ENCODE data around the gene CTXND1. TPM values are rescaled to one million over a fixed set of nuclear protein-coding genes. Genes with fewer than 3 reads are reported as not detected.

Gene CTXND1
- total and polyA plus RNA-seq, 2 of the 4 experiments (the other 2 are of a cell fraction), result not detected

GRCh38 chr15:80183306-80183705 lies 68.7 kb downstream of the CTXND1 start:
- Histone ChIP-seq H3K4ac (ENCODE audit: low read depth, low read length) (peak overlapping the region; percentile 8), H2BK20ac (ENCODE audit: low read depth, low read length) (peak overlapping the region; percentile 10; the same call in 1 of the 2 replicates), H3K56ac (ENCODE audit: extremely low read depth, insufficient read depth, low read length) (no peak overlapping the region), H2AFZ (replicated peaks; ENCODE audit: low read length, poor library complexity) (no peak overlapping the region), H3K4me3 (ENCODE audit: insufficient read depth, low read depth, low read length) (no peak overlapping the region), H2AK5ac (ENCODE audit: low read depth, low read length) (0 out of 2 replicates have a peak overlapping the region, but pooled peaks have one; percentile 17), H4K5ac (ENCODE audit: low read depth, low read length) (no peak overlapping the region), H3K4me1 (ENCODE audit: control insufficient read depth, insufficient read depth, low read length) (peaks cover 13% of the 10 kb centered on the region), H3K18ac (ENCODE audit: low read depth, low read length) (no peak overlapping the region), H3K23ac (ENCODE audit: low read depth, low read length) (no peak overlapping the region), H2BK120ac (ENCODE audit: low read depth, low read length) (no peak overlapping the region), H3K9me1 (ENCODE audit: insufficient read depth, low read length) (peaks cover 36% of the 10 kb centered on the region), H4K91ac (ENCODE audit: insufficient read depth, low read depth, low read length) (no peak overlapping the region), H3K4me2 (ENCODE audit: low read depth, low read length) (no peak overlapping the region), H2BK15ac (ENCODE audit: low read depth, low read length) (no peak overlapping the region), H3K27me3 (ENCODE audit: control insufficient read depth, insufficient read depth, low read length) (no peaks in the 10 kb centered on the region), H3K9ac (ENCODE audit: low read depth, low read length) (no peak overlapping the region), H2BK5ac (ENCODE audit: low read depth, low read length, poor library complexity, severe bottlenecking) (no peak overlapping the region), H3K79me1 (ENCODE audit: low read depth in 1 of 2, low read length in 2 of 2) (peaks cover 3 to 7% of the 10 kb centered on the region in 2 experiments), H2AK9ac (replicated peaks; ENCODE audit: low read depth, low read length, poor library complexity) (no peak overlapping the region), H3K36me3 (ENCODE audit: control insufficient read depth, insufficient read depth, low read length) (peaks cover 42% of the 10 kb centered on the region), H4K8ac (ENCODE audit: low read depth in 2 of 2, low read length in 2 of 2) (no peak overlapping the region), H3K9me3 (ENCODE audit: control insufficient read depth, insufficient read depth, low read length) (no peaks in the 10 kb centered on the region), H3K27ac (ENCODE audit: insufficient read depth, low read length) (no peak overlapping the region), H4K20me1 (ENCODE audit: insufficient read depth, low read length) (no peaks in the 10 kb centered on the region), H3K14ac (replicated peaks; ENCODE audit: low read depth, low read length) (no peak overlapping the region)
- ChIA-PET CTCF (no interaction called here), POLR2A (ENCODE audit: unreplicated experiment) (no interaction called here)
- TF ChIP-seq CTCF (conservative IDR thresholded peaks at IDR 0.05; ENCODE audit: low read depth, low read length) (no peak), MAZ (IDR thresholded peaks at IDR 0.05; ENCODE audit: borderline replicate concordance, low read depth, low read length) (no peak), RAD21 (IDR thresholded peaks at IDR 0.05; ENCODE audit: low read length) (no peak), ELK1 (IDR thresholded peaks at IDR 0.05; ENCODE audit: borderline replicate concordance, low read depth, low read length) (no peak), MXI1 (IDR thresholded peaks at IDR 0.05; ENCODE audit: borderline replicate concordance, low read depth, low read length) (no peak), SMC3 (IDR thresholded peaks at IDR 0.05; ENCODE audit: low read depth, low read length) (no peak), POLR2A (IDR thresholded peaks at IDR 0.05; ENCODE audit: low read depth, low read length) (no peak), CHD1 (IDR thresholded peaks at IDR 0.05; ENCODE audit: low read depth, low read length) (no peak), NFE2L2 (IDR thresholded peaks at IDR 0.05; ENCODE audit: low read depth, low read length) (no peak), FOS (IDR thresholded peaks at IDR 0.05; ENCODE audit: low read depth, low read length) (no peak), MAFK (IDR thresholded peaks at IDR 0.05; ENCODE audit: low read depth, low read length) (no peak), RFX5 (IDR thresholded peaks at IDR 0.05; ENCODE audit: low read depth, low read length) (no peak), RCOR1 (IDR thresholded peaks at IDR 0.05; ENCODE audit: insufficient replicate concordance, low read length) (no peak), CEBPB (IDR thresholded peaks at IDR 0.05; ENCODE audit: low read depth, low read length) (no peak), BHLHE40 (IDR thresholded peaks at IDR 0.05; ENCODE audit: low read depth, low read length) (no peak)
- TF ChIP-seq, protein P1, sequence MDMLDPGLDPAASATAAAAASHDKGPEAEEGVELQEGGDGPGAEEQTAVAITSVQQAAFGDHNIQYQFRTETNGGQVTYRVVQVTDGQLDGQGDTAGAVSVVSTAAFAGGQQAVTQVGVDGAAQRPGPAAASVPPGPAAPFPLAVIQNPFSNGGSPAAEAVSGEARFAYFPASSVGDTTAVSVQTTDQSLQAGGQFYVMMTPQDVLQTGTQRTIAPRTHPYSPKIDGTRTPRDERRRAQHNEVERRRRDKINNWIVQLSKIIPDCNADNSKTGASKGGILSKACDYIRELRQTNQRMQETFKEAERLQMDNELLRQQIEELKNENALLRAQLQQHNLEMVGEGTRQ (IDR thresholded peaks at IDR 0.05; ENCODE audit: low read depth, low read length), result no peak
- intact Hi-C loops (cut with micrococcal nuclease), result loop anchor here (2.0 kb wide), 1 partner anchor 595 kb away; the partner anchor contains the start of gene CEMIP
- ATAC-seq (ENCODE audit: low read depth) (no peak), DNase-seq (no peak)
- no TSS peak for BruUV-seq (replicated peaks)
- in situ Hi-C loops (cut with MboI; ENCODE audit: low sequenced_read_pairs), result no loop called here
- WGBS, 2 experiments (ENCODE audit: extremely low coverage in 2 of 2, insufficient read length in 1 of 2), result 94% methylated on average over 5 of the region's 10 CpGs; no CpG with 5 or more reads in 1 of the 2 experiments
- dilution Hi-C loops (cut with HindIII; ENCODE audit: low sequenced_read_pairs, unreplicated experiment), result no loop called here

Data from IMR-90 (cell line).